ENCODE data around the gene CRIP2.

CRIP2 gene

DNA sequence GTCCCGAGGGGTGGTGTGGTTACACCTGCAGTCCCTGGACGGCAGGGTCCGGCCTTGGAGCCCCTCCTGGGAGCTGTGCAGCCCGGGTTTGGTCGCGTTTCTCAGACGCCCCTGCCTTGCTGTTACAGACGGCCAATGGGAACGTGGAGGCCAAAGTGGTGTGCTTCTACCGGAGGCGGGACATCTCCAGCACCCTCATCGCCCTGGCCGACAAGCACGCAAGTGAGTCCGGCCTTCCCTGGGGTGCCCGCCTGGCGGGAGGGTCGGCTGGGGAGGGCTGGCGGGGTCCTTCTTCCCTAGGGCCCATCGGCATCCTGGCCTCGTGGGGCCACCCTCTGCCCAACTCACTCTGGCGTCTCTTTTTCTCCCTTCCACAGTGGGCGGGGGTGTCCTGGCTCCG, 29.3 kb upstream of the CRIP2 start:
- DNase-seq = no peak

DNA sequence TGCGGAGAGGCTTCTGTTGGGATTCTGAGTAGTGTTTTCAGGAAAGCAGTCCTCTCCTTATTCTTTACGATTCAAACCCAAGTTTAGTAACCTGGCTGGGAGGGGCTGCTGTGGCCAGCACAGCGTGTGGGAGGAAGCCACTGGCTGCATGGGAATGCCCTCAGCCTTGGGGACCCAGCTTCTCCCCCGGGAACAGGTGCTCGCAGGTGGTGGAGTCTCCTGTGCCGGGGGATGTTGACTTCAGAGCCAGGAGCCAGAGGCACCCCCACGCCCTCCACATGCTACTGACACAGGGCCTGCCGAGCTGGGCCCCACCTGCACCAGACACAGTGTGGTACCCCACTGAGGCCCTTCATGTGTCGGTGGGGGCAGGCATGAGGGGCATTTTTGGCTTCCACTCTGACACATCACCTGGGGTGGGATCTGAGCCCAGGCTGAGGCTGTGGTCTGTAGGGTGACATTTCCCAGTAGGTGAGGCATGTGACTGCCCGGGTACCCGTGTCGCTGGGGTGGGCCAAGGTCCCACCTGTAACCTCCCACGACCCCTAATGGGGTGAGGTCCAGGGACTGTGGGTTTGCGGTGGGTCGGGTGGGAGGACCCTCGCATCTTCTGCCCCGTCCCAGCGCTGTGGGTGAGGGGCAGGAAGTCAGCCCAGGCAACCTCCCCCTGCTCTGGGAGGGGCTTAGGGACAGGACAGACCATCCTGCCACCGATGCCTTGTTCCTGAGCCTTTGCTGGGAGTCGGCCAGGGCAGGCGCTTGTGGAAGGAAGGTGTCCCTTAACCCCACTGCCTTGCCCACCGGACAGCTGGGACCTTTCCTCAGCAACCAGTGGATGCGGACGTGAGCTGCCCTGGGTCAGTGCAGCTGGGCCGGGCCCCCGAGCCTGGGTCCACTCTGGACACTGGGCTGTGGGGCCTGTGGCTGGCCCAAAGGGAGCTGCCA, 28.4 kb upstream of the CRIP2 start:
- no peak for DNase-seq

GRCh38 chr14:105446971-105447370, 27.6 kb upstream of the CRIP2 start:
- no peak for DNase-seq

DNA sequence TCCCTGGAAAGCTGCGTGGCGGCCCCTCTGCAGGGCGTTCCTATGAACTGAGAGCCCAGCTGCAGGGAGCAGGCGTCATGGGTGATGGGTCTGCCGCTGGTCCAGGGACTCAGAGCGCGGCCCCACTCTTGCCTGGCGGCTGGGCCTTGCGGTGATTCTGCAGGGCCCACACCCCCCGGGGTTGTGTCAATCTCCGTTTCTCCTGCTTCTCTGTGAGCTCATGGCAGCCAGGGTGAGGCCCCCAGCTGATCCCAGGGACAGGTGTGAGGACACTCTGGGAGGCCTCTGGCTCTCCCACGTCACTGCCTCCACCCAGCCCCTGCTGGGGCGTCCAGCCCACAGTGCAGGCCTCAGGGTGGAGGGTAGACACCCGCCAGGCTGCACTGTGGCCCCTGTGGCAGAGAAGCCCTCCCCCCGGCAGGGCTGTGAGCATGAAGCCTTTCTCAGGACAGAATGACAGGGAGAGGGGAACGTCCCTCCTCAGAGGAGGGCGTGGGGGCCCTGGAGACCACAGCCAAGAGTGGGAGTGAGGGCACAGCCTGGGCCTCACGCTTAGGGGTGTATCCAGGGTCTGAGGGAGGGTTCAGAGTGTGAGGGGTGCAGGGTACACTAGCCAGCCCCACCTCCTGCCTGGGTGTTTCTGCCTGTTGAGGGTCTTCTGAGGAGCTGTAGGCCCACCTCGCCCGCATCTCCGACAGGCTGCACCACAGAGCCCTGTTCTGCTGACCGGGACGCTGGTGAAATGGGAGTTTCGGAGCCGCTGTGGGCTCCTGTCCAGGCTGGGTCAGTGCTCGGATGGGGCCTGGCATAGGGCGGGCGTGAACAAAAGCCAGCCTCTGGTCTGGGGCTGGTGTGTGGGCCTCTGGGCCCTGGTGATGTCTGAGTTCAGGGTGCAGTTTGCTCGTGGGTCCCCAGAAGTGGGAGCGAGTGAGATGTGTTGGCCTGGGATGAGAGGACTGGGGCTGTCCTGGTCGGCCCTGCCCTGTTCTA, 26.7 kb upstream of the CRIP2 start:
- DNase-seq = no peak

DNA sequence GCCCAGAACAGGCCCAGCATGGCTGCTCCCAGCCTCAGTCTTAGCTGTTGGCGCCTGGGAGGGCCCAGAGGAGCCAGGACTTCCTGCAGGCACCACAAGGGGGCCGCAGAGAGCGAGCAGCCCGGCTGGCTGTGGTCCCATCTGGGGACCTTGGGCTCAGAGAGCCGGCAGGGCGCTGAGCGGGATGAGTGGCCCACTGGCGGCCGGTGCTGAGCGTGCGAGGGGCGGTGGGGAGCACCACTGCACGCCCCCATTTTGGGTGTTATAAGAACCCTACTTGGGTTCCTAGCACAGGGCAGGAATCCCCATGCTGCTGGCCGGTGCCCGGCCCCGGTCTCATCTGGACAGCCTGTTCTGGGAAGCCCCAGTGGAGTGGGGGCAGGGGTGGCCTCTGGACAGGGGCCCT, 25.9 kb upstream of the CRIP2 start:
- DNase-seq = peak; percentile 79

GRCh38 chr14:105449276-105450122, 25.1 kb upstream of the CRIP2 start:
- no peak for DNase-seq

DNA sequence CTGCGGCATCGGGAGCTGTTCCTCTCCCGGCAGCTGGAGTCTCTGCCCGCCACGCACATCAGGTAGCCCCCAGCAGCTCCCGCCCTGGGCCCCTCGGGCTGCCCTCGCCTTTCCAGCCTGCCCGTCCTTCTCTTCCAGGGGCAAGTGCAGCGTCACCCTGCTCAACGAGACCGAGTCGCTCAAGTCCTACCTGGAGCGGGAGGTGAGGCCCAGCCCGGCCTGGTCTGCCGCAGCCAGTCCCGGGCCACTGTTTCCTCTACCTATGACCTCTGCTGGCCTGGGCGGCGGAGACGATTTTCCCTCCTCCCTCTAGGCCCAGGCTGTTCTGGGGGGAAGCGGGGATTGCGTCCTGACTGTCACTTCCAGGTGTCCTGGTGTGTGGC, 24.5 kb upstream of the CRIP2 start:
- no peak for DNase-seq

DNA sequence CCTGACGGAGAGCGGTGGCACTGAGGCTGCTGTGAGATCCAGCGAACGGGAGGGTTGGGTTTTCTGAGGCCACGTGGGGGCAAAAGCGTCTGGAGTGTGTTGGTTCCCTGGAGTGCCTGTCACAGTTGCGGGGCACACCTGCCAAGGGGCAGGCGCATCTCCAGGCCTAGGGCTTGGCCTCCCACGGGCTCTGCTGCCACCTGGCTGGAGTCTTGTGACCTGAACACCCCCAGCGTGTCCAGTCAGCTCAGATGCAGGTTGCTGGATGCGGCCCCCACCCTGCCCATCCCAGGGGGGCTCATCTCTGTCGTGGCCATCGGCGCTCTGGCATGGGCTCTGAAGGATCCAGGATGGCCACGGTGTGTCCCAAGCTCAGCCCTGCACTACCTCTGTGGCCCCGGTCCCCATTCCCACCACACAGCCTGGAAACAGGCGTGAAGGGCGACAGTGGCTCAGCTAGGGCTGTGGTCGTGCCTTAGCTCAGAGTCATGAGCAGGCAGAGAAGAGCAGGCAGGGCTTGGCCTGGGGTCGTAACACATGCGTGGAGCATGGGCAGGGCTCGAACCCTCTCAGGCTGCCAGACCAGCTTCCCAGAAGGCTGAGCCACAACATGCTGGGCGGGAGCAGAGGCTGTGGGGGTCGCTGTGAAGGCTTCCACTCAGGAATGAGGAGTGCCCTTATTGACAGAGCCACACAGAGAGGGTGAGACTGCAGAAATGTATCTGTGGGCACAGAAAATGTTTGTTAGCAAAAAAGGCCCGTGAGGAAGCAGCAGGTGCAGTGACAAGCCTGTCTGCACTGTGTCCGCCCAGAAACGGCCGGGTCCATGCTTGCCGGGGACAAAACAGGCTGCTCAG, 23.5 kb upstream of the CRIP2 start:
- no peak for DNase-seq

DNA sequence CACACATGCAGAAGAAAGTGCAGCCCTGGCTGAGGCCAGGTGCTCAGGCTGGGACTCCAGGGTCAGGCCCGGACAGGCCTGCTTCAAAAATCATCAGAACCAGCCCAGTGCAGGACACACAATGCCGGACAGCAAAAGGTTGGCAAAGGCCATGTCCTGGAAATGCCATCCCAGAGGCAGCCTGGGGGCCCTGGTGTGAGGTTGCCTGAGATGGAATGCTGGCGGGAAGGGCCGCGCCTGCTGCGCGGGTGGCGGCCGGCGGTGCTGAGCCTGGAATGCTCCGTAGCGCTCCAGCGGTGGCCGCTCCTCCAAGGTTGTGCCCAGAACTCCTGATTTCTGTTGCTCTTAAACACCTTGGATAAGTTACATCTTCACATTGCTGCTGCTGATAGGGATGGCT, 21.7 kb upstream of the CRIP2 start:
- DNase-seq = no peak

DNA sequence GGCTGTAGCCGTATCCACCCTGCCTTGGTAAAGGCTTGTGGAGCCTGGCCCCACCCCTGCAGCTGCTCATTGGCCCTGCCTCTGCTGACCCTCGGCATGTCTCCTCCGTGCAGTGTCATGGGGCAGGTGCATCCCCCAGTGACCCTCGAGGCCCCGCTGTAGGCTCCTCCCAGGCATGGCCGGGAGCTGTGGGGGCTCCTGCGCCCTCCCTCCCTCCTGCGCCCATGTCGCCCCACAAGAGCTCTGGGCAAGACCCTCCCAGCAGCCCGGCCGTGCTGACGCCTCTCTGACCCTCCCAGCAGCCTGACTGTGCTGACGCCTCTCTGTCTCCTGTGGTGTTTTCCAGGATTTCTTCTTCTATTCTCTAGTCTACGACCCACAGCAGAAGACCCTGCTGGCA, 20.8 kb upstream of the CRIP2 start:
- DNase-seq = no peak

DNA sequence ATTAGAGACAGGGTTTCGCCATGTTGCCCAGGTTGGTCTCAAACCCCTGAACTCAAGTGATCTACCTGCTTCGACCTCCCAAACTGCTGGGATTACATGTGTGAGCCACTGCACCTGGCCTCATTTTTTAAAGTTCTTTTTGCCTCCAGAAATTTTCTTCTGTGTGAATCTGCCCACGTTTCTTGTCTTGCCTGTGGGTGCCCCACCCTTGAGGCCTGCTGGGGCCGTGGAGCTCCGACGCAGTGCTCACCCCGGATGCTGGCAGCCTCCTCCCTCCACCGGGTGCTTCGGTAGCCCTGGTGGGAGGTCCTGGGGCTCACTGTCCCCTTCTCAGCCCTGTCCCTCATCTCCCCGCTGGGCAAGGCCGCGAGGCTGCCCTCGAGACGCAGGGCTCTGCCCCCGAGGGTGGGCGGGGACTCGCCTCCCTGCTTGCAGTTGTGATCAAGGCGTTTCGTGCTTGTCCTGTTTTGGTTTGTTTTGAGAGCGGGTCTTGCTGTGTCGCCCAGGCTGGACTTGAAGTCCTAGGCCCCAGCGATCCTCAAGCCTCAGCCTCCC, 19.5 kb upstream of the CRIP2 start:
- DNase-seq = no peak

DNA sequence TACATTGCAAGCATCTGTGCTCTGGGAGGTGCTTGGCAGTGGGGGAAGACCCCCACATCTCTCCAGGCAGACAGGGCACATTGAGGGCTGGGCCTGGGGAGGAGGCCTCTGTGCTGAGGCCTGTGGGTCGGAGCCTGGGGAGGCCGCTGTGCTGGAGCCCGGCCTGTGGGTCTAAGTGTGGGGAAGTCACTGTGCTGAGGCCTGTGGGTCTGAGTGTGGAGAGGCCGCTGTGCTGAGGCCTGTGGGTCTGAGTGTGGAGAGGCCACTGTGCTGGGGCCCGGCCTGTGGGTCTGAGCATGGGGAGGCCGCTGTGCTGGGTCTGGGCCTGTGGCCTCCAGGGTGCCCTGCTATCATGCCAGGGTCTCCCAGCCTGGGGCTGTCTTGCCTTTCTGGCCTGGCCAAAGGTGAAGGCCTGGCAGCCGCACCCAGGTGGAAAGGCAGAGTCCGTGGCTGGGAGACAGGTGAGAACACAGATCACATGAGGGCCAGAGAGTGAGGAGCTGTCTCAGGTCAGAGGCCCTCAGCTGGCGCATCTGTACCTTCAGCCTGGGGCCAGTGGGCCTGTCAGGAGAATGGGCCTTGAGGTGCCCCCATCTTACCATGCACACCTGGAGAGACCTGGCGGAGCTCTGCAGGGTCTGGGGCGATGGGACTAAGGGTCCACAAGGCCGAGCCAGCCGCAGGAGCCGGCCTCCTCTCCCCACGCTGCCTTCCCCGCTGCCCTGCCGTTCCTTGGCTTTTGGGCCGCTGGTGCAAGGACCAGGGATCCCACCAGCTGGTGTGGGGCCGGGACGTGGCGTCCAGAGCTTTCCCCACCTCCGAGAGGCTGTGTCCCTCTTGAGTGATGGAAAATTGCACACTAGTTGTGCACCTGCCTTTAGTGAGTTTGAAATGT, 18.6 kb upstream of the CRIP2 start:
- no peak for DNase-seq

DNA sequence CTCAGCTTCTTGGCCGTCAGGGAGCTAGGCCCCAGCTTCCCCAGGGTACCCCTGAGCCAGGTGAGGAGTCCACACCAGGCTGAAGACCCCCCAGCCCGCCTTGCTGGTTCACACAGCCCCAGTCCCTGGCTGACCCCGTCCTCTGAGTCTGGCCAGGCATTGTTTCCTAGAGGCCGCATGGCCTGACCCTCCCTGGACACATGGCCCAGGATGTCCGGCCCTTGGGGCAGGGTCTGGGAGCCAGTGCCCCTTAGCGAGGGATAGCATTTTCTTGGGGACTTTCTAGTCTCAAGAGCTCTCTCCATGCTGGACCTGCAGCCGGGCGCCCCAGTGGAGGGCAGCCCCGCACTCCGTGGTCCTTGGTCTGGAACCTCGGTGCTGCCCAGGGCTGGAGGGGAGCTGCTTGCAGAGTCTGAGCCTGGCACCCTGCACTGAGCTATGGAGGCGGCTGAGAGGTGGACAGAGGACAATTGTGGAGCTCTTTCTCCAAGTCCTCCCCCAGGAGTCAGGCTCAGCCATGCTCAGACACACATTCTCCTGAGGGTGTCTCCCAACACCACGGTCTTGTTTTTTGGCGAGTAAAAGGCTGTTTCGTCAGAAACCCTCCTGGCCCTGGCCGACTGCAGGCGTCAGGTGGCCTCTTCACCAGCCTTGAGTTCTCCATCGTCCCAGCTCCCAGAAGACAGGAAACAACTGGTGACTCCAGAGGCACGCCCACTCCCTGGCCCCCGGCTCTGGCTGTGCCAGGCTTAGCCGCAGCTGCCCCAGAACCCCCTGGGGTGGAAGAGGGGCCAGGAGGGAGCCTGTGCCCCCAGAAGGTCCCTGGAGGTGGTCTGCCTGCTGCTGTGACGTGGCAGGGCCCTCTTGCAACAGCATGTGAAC, 17.6 kb upstream of the CRIP2 start:
- no peak for DNase-seq

DNA sequence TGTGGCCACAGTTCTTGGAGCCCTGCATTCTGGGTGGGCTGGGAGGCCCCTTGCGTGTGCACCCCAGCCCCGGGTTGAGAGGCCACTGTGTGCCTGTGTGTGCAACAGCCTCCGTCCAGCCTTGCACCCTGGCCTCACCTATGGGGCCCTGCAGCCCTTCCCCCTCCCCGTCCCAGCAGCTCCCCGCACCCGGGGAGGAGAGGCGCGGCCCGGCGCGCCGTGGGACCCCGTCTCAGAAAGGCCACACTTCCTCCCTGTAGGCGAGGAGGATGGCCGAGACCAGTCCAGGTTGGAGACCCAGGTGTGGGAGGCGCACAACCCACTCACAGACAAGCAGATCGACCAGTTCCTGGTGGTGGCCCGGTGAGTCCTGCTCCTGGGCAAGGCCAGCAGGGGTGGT, 16.6 kb upstream of the CRIP2 start:
- no peak for DNase-seq

DNA sequence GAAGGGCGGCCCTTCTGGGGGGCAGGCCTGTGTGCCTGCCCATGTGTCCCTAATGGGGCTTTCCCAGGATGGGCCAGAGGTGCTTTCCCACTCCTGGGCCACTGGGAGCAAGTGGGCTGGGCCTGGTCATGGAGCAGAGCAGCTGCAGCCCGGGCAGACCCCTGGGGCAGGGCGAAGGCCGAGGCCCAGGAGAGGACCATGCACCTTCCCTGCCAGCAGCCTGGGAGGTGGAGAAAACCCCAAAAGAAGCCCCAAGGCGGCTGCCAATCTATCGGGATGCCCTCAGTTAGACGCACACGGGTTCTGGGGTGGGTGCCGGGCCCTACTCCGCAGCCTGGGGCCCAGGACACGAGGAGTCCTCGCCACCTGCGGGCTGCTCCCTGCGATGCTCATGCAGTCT, 16.1 kb upstream of the CRIP2 start:
- DNase-seq = no peak

GRCh38 chr14:105460116-105460515, 14.5 kb upstream of the CRIP2 start:
- DNase-seq = no peak

DNA sequence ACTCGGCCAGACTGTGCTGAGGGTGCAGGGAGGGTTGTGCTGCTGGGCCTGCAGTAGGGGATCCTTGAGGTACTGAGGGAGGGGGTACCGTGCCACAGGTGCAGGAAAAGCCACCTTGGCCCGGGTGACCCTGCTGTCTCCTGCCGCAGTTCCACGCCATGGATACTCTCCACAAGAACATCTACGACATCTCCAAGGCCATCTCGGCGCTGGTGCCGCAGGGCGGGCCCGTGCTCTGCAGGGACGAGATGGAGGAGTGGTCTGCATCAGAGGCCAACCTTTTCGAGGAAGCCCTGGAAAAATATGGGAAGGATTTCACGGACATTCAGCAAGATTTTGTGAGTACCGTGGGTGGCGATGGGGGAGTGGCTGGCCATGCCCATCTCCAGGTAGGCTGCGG, 14.0 kb upstream of the CRIP2 start:
- no peak for DNase-seq

DNA sequence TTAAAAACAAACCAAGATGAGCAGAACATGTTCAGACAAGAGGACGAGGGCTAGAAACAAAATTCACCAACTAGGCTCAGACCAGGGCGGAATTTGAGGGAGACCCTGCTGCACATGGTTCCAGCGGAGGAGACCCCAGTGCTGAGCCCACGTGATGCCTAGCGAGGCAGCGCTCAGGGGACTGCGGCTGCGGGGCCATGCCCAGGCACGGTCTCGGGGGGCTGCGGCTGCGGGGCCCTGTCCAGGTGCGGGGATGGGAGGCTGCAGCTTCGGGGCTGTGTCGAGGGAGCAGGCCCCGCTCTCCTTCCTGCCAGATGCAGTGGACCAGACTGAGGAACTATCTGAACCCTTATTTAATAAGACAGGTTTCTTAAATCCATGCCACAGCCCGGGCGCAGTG, 12.7 kb upstream of the CRIP2 start:
- no peak for DNase-seq

DNA sequence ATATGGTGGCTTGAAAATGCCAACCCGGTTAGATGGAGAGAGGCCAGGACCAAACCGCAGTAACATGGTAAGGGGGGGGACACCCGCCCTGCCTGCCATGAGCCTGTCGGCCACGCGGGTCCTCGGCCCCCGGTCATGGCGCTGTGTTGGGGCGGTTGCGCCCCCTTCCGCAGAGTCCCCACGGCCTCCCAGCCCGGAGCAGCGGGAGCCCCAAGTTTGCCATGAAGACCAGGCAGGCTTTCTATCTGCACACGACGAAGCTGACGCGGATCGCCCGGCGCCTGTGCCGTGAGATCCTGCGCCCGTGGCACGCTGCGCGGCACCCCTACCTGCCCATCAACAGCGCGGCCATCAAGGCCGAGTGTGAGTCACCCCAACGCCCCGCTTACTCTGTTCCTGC, 10.1 kb upstream of the CRIP2 start:
- no peak for DNase-seq
